HG03139 (cell line): ENCODE measurements around the gene DCP2.
A peak's percentile ranks its signal among the peaks of the same experiment; 100 is the strongest.

Source experiments
- ATAC-seq: cut with Tn5 transposase; IDR thresholded peaks from one replicate; pipeline ENCODE4 v1.9.1; 2021; ENCODE audit not compliant: unreplicated experiment

DCP2 gene

GRCh38 chr5:112965733-112966306 lies 10.8 kb upstream of the DCP2 start:
- no peak for ATAC-seq

- no peak for ATAC-seq
Measured at GRCh38 chr5:112967520-112968083, 9.0 kb upstream of the DCP2 start.

- ATAC-seq = no peak
Measured at GRCh38 chr5:112968411-112969106, 8.0 kb upstream of the DCP2 start.

GRCh38 chr5:112971276-112971675 lies 5.3 kb upstream of the DCP2 start:
- ATAC-seq = no peak

DNA sequence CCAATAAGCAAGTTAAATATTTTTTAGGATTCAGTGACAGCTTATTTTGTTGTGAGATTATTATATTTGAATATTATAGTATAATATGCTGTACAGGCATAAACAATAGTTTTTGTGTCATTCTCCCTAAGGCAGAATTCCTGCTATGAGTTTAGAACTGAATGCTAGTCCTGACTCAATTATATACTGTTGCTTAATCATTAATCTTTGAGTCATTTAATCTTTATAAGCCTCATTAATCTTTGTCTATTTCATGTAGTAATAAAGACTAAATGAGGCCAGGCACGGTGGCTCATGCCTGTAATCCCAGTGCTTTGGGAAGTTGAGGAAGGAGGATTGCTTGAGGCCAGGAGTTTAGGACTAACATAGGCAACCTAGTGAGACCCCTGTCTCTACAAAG lies 3.6 kb upstream of the DCP2 start:
- ATAC-seq = no peak

DNA sequence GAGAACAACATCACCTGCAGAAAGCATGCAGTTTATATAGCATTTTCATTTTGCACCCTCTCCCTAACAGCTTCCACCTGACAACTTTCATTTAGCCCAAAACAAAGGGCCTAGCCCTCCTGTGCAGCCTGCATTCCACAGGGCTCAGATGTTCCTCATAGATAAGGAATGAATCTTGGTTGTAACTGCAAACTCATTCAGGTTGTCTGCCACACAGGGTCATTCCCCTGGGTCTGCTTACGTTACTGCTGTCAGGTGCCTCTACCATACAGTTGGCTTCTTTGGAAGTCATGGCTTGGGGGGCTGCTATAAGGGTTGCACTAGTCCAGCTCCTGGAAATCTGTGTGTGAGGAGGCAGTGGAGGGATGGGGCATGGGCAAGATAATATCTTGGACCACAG lies 2.7 kb upstream of the DCP2 start:
- ATAC-seq = no peak

DNA sequence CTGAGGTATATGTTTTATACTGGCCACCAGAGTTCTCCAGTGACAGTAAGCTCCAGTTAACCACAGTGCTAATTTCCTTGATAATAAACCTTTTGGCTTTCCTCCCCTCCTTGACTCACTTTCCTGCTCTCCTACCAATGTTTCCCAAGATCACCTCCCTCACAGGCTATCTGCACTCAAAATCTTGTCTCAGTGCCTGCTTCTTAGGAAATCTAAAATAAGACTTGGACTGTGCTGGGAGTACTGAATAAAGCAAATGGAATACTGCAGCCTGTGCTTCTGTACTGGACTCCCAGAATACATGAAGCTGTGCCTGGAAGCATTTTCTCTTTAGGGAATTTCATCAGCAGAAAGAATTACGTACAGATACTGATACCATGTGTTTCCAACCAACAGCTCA lies 1.7 kb upstream of the DCP2 start:
- ATAC-seq = no peak

DNA sequence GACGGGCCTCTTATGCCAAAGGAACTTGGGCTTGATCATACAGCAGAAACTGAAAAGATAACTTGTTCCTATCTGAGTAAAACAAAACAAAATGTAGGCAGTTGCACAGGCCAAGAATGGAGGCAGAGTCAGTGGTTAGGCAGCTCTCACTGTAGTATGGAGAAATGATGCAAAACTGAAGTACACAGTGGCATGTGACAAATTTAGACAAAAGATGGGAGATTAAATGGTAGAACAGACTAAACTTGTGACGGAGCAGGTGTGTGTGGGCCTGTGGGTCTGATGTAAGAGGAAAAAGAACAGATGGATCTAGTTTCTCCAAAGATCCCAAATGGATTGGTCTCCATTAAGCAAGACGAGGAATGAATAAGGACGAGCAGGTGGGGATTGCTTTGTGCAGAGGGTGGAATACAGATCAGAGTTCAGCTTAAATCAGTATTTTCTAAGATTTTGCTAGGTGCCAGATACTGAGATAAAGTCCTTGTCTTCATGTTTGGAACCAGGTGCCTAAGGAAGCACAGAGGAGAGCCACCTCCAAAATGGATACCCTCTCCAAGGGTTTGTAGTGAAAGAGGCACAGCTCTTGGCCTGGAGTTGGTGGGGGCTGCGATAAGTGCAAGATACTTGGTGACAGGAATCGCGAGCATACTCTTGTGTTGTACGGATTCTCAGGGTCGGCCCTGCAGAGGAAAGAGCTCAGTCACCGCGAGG lies 722 bp upstream of the DCP2 start:
- ATAC-seq = peak; percentile 7

GRCh38 chr5:112977440-112977861 lies 853 bp downstream of the DCP2 start:
- no peak for ATAC-seq

GRCh38 chr5:112978836-112979235 lies 2.2 kb downstream of the DCP2 start:
- ATAC-seq = no peak

- ATAC-seq = no peak
Measured at GRCh38 chr5:112979723-112980122, 3.1 kb downstream of the DCP2 start.

- no peak for ATAC-seq
Measured at GRCh38 chr5:112983363-112983762, 6.8 kb downstream of the DCP2 start.

DNA sequence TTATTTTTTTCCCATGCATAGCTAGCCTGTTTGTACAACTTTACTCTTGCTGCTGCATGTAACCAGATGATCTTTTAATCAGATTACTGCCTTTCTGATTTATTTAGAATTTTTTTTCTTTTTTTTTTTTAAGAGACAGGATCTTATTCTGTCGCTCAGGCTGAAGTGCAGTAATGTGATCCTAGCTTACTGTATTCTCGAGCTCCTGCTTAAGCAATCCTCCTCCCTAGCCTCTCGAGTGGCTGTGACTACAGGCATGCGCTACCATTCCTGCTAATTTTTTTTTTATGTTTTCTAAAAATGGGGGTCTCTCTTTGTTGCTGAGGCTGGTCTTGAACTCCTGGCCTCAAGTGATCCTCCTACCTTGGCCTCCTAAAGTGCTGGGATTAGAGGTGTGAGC lies 9.6 kb downstream of the DCP2 start:
- ATAC-seq = no peak

DNA sequence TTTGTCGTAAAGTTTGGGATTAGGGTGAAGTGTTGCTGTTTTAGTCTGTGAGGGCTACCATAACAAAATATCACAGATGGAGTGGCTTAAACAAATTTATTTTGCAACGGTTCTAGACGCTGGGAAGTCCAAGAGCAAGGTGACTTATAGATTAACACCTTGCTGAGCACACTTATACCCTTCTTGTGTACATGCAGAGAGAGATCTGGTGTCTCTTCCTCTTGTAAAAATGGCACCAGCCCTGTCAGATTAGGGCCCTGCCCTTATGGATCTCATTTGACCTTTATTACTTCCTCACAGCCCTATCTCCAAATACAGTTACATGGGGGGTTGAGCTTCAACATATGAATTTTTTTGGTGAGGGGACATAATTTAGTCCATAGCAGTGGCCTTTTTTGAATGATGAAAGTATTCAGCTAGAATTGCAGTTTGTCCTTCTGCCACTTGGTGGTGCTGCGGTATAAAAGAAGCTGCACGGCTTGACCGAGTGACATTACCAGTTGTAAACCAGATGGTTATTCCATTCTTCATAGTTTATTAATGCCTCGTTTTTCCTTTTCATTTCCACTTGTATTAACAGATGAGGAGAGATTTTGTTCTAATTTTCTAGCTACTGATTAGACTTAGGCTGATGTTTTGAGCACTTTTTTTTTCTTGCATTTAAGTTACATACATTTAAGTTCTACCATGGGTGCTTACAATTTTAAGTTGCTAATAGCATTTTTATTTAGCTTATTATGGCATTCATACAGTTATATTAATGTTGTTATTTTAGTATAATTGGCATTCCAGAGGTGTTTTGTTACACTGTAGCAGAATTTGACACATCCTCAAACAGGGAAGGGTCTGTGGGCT lies 19.4 kb downstream of the DCP2 start:
- ATAC-seq = peak; percentile 82

- ATAC-seq = no peak
Measured at GRCh38 chr5:112996830-112997374, 20.3 kb downstream of the DCP2 start.

DNA sequence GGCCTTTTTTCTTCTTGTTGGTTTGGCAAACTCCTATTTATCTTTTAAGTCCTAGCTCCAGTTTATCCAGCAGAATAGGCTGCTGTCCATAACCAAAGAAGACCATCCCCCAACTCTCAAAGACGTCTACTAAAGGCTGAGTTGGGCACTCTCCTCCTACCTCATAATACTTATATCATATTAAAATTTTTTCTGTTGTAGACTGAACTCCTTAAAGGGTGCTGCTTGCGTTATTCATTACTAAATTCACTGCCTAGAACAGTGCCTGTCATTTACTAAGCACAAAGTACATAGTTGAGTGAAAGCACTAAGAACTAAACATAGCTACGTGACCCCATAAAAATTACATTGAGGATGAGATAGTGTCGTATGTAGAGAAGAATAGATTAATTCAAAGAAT lies 21.7 kb downstream of the DCP2 start:
- no peak for ATAC-seq

DNA sequence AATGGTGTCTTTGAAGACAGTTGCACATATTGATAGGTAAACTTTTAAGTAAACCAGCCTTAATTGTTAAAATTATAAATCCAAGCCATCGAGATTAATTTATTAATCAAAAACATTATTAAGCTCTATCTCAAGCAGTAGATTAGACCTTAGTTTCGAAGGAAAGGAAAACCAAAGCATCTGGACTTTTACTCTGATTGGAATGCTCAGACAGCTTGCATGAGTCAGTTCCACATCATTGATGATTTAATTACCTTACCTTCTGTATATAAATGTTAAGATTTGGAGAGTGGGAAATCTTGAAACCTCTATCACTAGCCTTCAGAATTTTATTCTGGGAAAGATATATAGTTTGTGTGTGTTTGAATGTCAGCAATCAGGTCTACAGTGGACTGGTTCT lies 23.9 kb downstream of the DCP2 start:
- ATAC-seq = no peak

DNA sequence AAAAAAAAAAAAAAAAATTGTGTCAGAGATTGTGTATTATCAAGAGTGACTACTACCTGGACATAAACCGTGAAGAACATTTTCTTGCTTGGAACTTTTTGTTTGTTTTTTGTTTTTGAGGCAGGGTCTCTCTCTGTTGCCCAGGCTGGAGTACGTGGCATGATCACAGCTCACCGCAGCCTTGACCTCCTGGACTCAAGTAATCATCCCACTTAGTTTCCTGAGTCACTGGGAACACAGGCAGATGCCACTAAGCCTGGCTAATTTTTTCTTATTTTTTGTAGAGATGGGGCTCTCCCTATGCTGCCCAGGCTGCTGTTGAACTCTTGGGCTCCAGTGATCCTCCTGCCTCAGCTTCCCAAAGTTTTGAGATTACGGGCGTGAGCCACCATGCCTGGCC lies 25.8 kb downstream of the DCP2 start:
- no peak for ATAC-seq

DNA sequence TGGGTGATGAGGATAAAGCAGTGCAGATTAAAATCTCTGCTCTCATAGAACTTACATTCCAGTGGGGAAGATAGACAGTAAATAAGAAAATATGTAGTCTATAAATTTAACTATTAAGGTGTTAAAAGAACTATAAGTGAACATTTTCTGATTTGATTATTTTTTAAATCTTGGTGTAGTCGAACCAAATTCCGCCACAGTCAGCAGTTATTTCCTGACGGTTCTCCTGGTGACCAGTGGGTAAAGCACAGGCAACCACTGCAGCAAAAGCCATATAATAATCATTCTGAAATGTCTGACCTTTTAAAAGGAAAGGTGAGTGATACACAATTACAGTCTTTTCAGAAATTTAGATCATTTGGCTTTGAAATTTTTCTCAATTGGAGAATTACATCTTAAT lies 27.2 kb downstream of the DCP2 start:
- ATAC-seq = no peak

GRCh38 chr5:113005454-113005853 lies 28.9 kb downstream of the DCP2 start:
- no peak for ATAC-seq
